ENCODE data around the gene FMN1.

FMN1 gene

GRCh38 chr15:32746116-32746857, 448.2 kb downstream of the FMN1 start:
- H3K4me1 ChIP-seq (ENCODE audit: control insufficient read depth in 1 of 2, insufficient read depth in 2 of 2, low read length in 2 of 2): no peaks in the 10 kb centered on the region
- H3K27me3 ChIP-seq (ENCODE audit: low read depth, low read length): no peaks in the 10 kb centered on the region
- no peak overlapping the region for H3K27ac ChIP-seq (ENCODE audit: low read length)
- H3K36me3 ChIP-seq (ENCODE audit: control insufficient read depth in 1 of 2, insufficient read depth in 2 of 2, low read length in 2 of 2): no peaks in the 10 kb centered on the region
- no peaks in the 10 kb centered on the region for H3K9me3 ChIP-seq (ENCODE audit: control insufficient read depth in 1 of 2, low read length in 2 of 2)
- H3K4me3 ChIP-seq (ENCODE audit: low read depth in 1 of 2, low read length in 2 of 2): no peak overlapping the region

- H3K9me3 ChIP-seq (ENCODE audit: control insufficient read depth in 1 of 2, low read length in 2 of 2): peaks cover 0 to 11% of the 10 kb centered on the region in 2 donors
- no peaks in the 10 kb centered on the region for H3K36me3 ChIP-seq (ENCODE audit: control insufficient read depth in 1 of 2, insufficient read depth in 2 of 2, low read length in 2 of 2)
- no peak overlapping the region for H3K27ac ChIP-seq (ENCODE audit: low read length)
- no peaks in the 10 kb centered on the region for H3K27me3 ChIP-seq (ENCODE audit: low read depth, low read length)
- H3K4me1 ChIP-seq (ENCODE audit: control insufficient read depth in 1 of 2, insufficient read depth in 2 of 2, low read length in 2 of 2): no peaks in the 10 kb centered on the region
- H3K4me3 ChIP-seq (ENCODE audit: low read depth in 1 of 2, low read length in 2 of 2): no peak overlapping the region
Measured at GRCh38 chr15:32743411-32744140, 450.9 kb downstream of the FMN1 start.

- Histone ChIP-seq H3K27me3 (ENCODE audit: low read depth, low read length) (no peaks in the 10 kb centered on the region), H3K36me3 (ENCODE audit: control insufficient read depth in 1 of 2, insufficient read depth in 2 of 2, low read length in 2 of 2) (no peaks in the 10 kb centered on the region), H3K4me3 (ENCODE audit: low read depth in 1 of 2, low read length in 2 of 2) (no peak overlapping the region), H3K4me1 (ENCODE audit: control insufficient read depth in 1 of 2, insufficient read depth in 2 of 2, low read length in 2 of 2) (no peaks in the 10 kb centered on the region), H3K27ac (ENCODE audit: low read length) (no peak overlapping the region), H3K9me3 (ENCODE audit: control insufficient read depth in 1 of 2, low read length in 2 of 2) (peaks cover 0 to 11% of the 10 kb centered on the region in 2 donors)
Measured at GRCh38 chr15:32739522-32740063, 454.9 kb downstream of the FMN1 start.

- Histone ChIP-seq H3K4me3 (ENCODE audit: low read depth in 1 of 2, low read length in 2 of 2) (no peak overlapping the region), H3K36me3 (ENCODE audit: control insufficient read depth in 1 of 2, insufficient read depth in 2 of 2, low read length in 2 of 2) (peaks cover 0 to 4% of the 10 kb centered on the region in 2 donors), H3K27me3 (ENCODE audit: low read depth, low read length) (no peaks in the 10 kb centered on the region), H3K27ac (ENCODE audit: low read length) (no peak overlapping the region), H3K4me1 (ENCODE audit: control insufficient read depth in 1 of 2, insufficient read depth in 2 of 2, low read length in 2 of 2) (no peaks in the 10 kb centered on the region), H3K9me3 (ENCODE audit: control insufficient read depth in 1 of 2, low read length in 2 of 2) (peaks cover 0 to 11% of the 10 kb centered on the region in 2 donors)
Measured at GRCh38 chr15:32738666-32739065, 455.8 kb downstream of the FMN1 start.

GRCh38 chr15:32737304-32737703, 457.2 kb downstream of the FMN1 start:
- peaks cover 0 to 17% of the 10 kb centered on the region in 2 donors for H3K36me3 ChIP-seq (ENCODE audit: control insufficient read depth in 1 of 2, insufficient read depth in 2 of 2, low read length in 2 of 2)
- H3K4me3 ChIP-seq (ENCODE audit: low read depth in 1 of 2, low read length in 2 of 2): no peak overlapping the region
- H3K9me3 ChIP-seq (ENCODE audit: control insufficient read depth in 1 of 2, low read length in 2 of 2): peaks cover 0 to 11% of the 10 kb centered on the region in 2 donors
- no peaks in the 10 kb centered on the region for H3K4me1 ChIP-seq (ENCODE audit: control insufficient read depth in 1 of 2, insufficient read depth in 2 of 2, low read length in 2 of 2)
- no peaks in the 10 kb centered on the region for H3K27me3 ChIP-seq (ENCODE audit: low read depth, low read length)
- no peak overlapping the region for H3K27ac ChIP-seq (ENCODE audit: low read length)

GRCh38 chr15:32736701-32737061, 457.8 kb downstream of the FMN1 start:
- Histone ChIP-seq H3K27ac (ENCODE audit: low read length) (no peak overlapping the region), H3K9me3 (ENCODE audit: control insufficient read depth in 1 of 2, low read length in 2 of 2) (peaks cover 0 to 11% of the 10 kb centered on the region in 2 donors)

GRCh38 chr15:32735989-32736700, 458.4 kb downstream of the FMN1 start:
- H3K4me1 ChIP-seq (ENCODE audit: control insufficient read depth in 1 of 2, insufficient read depth in 2 of 2, low read length in 2 of 2): peaks cover 0 to 2% of the 10 kb centered on the region in 2 donors
- no peak overlapping the region for H3K4me3 ChIP-seq (ENCODE audit: low read depth in 1 of 2, low read length in 2 of 2)
- H3K27ac ChIP-seq (ENCODE audit: low read length): no peak overlapping the region
- H3K27me3 ChIP-seq (ENCODE audit: low read depth, low read length): no peaks in the 10 kb centered on the region
- H3K9me3 ChIP-seq (ENCODE audit: control insufficient read depth in 1 of 2, low read length in 2 of 2): peaks cover 0 to 11% of the 10 kb centered on the region in 2 donors
- H3K36me3 ChIP-seq (ENCODE audit: control insufficient read depth in 1 of 2, insufficient read depth in 2 of 2, low read length in 2 of 2): peaks cover 0 to 22% of the 10 kb centered on the region in 2 donors

More at GRCh38 chr15:32736701-32737061, 457.8 kb downstream of the FMN1 start:
- Histone ChIP-seq H3K4me3 (ENCODE audit: low read depth in 1 of 2, low read length in 2 of 2) (no peak overlapping the region), H3K27me3 (ENCODE audit: low read depth, low read length) (no peaks in the 10 kb centered on the region), H3K36me3 (ENCODE audit: control insufficient read depth in 1 of 2, insufficient read depth in 2 of 2, low read length in 2 of 2) (peaks cover 0 to 20% of the 10 kb centered on the region in 2 donors), H3K4me1 (ENCODE audit: control insufficient read depth in 1 of 2, insufficient read depth in 2 of 2, low read length in 2 of 2) (no peaks in the 10 kb centered on the region)

GRCh38 chr15:32733281-32733680, 461.2 kb downstream of the FMN1 start:
- Histone ChIP-seq H3K36me3 (ENCODE audit: control insufficient read depth in 1 of 2, insufficient read depth in 2 of 2, low read length in 2 of 2) (peaks cover 0 to 28% of the 10 kb centered on the region in 2 donors), H3K9me3 (ENCODE audit: control insufficient read depth in 1 of 2, low read length in 2 of 2) (no peaks in the 10 kb centered on the region), H3K27me3 (ENCODE audit: low read depth, low read length) (no peaks in the 10 kb centered on the region), H3K4me1 (ENCODE audit: control insufficient read depth in 1 of 2, insufficient read depth in 2 of 2, low read length in 2 of 2) (peaks cover 0 to 14% of the 10 kb centered on the region in 2 donors), H3K27ac (ENCODE audit: low read length) (no peak overlapping the region), H3K4me3 (ENCODE audit: low read depth in 1 of 2, low read length in 2 of 2) (no peak overlapping the region)

GRCh38 chr15:32732574-32733157, 461.8 kb downstream of the FMN1 start:
- H3K36me3 ChIP-seq (ENCODE audit: control insufficient read depth in 1 of 2, insufficient read depth in 2 of 2, low read length in 2 of 2): peaks cover 0 to 28% of the 10 kb centered on the region in 2 donors
- no peaks in the 10 kb centered on the region for H3K27me3 ChIP-seq (ENCODE audit: low read depth, low read length)
- H3K4me1 ChIP-seq (ENCODE audit: control insufficient read depth in 1 of 2, insufficient read depth in 2 of 2, low read length in 2 of 2): peaks cover 0 to 14% of the 10 kb centered on the region in 2 donors
- no peak overlapping the region for H3K27ac ChIP-seq (ENCODE audit: low read length)
- no peak overlapping the region for H3K4me3 ChIP-seq (ENCODE audit: low read depth in 1 of 2, low read length in 2 of 2)
- no peaks in the 10 kb centered on the region for H3K9me3 ChIP-seq (ENCODE audit: control insufficient read depth in 1 of 2, low read length in 2 of 2)

- no peak overlapping the region for H3K4me3 ChIP-seq (ENCODE audit: low read depth in 1 of 2, low read length in 2 of 2)
Measured at GRCh38 chr15:32730677-32731654, 463.5 kb downstream of the FMN1 start.

More at GRCh38 chr15:32730677-32731654, 463.5 kb downstream of the FMN1 start:
- H3K4me1 ChIP-seq (ENCODE audit: control insufficient read depth in 1 of 2, insufficient read depth in 2 of 2, low read length in 2 of 2): peaks cover 0 to 14% of the 10 kb centered on the region in 2 donors
- no peak overlapping the region for H3K27ac ChIP-seq (ENCODE audit: low read length)
- peaks cover 0 to 28% of the 10 kb centered on the region in 2 donors for H3K36me3 ChIP-seq (ENCODE audit: control insufficient read depth in 1 of 2, insufficient read depth in 2 of 2, low read length in 2 of 2)
- no peaks in the 10 kb centered on the region for H3K9me3 ChIP-seq (ENCODE audit: control insufficient read depth in 1 of 2, low read length in 2 of 2)
- H3K27me3 ChIP-seq (ENCODE audit: low read depth, low read length): no peaks in the 10 kb centered on the region

Measured in muscle layer of duodenum (tissue), 2 donors.